NCI-H128 (cell line): ENCODE data around the gene RCN1.
"Not testable (repeated sequence)": the region's sequence is repeated elsewhere in the genome, so short reads cannot be mapped to it uniquely, and the experiment has no call there.

Experiments
- DNase-seq: peaks from one replicate; lab custom pipeline; 2025; ENCODE audit not compliant: unreplicated experiment; lab: John Stamatoyannopoulos, UW

RCN1 gene

GRCh38 chr11:32090545-32091370, at the start of gene RCN1:
Gene RCN1 (plus strand): TSS chr11:32091074. CDS start chr11:32091197, 123 bp downstream.
- DNase-seq = no peak

- no peak for DNase-seq
Measured at GRCh38 chr11:32043737-32044136, 47.1 kb upstream of the RCN1 start.

- DNase-seq = no peak
Measured at GRCh38 chr11:32044158-32044863, 46.6 kb upstream of the RCN1 start.

GRCh38 chr11:32045456-32045855, 45.4 kb upstream of the RCN1 start:
- DNase-seq = no peak

- DNase-seq = no peak
Measured at GRCh38 chr11:32050264-32050663, 40.6 kb upstream of the RCN1 start.

GRCh38 chr11:32052215-32052614, 38.7 kb upstream of the RCN1 start:
- DNase-seq = no peak

GRCh38 chr11:32053151-32053888, 37.6 kb upstream of the RCN1 start:
- DNase-seq = no peak

- DNase-seq = no peak
Measured at GRCh38 chr11:32055861-32056260, 35.0 kb upstream of the RCN1 start.

- no peak for DNase-seq
Measured at GRCh38 chr11:32056438-32056837, 34.4 kb upstream of the RCN1 start.

- DNase-seq = no peak
Measured at GRCh38 chr11:32059686-32060462, 31.0 kb upstream of the RCN1 start.

GRCh38 chr11:32062540-32062939, 28.3 kb upstream of the RCN1 start:
- no peak for DNase-seq

GRCh38 chr11:32063031-32063430, 27.8 kb upstream of the RCN1 start:
- DNase-seq = not testable (repeated sequence)

GRCh38 chr11:32065865-32066629, 24.8 kb upstream of the RCN1 start:
- DNase-seq = no peak

- DNase-seq = no peak
Measured at GRCh38 chr11:32068134-32068870, 22.6 kb upstream of the RCN1 start.

- no peak for DNase-seq
Measured at GRCh38 chr11:32069361-32070058, 21.4 kb upstream of the RCN1 start.

GRCh38 chr11:32070692-32071091, 20.2 kb upstream of the RCN1 start:
- no peak for DNase-seq

GRCh38 chr11:32071811-32072210, 19.1 kb upstream of the RCN1 start:
- DNase-seq = no peak

- no peak for DNase-seq
Measured at GRCh38 chr11:32072872-32073643, 17.8 kb upstream of the RCN1 start.
